A549 treated with RU486 at 1 μM for 4 hours (cell line): ENCODE data around the gene PLXNA2. TPM values are rescaled to one million over a fixed set of nuclear protein-coding genes. Genes with fewer than 3 reads are reported as not detected.

Source experiments
- total RNA-seq: library from RNA; stranded (reverse); fragments of 200-300 nt; extraction: Qiagen RNA extraction; gene quantifications from 5 replicates; pipeline ENCODE4 v1.2.3, GENCODE V29; 2022; ENCODE audit warnings: low read depth

PLXNA2 gene, protein sequence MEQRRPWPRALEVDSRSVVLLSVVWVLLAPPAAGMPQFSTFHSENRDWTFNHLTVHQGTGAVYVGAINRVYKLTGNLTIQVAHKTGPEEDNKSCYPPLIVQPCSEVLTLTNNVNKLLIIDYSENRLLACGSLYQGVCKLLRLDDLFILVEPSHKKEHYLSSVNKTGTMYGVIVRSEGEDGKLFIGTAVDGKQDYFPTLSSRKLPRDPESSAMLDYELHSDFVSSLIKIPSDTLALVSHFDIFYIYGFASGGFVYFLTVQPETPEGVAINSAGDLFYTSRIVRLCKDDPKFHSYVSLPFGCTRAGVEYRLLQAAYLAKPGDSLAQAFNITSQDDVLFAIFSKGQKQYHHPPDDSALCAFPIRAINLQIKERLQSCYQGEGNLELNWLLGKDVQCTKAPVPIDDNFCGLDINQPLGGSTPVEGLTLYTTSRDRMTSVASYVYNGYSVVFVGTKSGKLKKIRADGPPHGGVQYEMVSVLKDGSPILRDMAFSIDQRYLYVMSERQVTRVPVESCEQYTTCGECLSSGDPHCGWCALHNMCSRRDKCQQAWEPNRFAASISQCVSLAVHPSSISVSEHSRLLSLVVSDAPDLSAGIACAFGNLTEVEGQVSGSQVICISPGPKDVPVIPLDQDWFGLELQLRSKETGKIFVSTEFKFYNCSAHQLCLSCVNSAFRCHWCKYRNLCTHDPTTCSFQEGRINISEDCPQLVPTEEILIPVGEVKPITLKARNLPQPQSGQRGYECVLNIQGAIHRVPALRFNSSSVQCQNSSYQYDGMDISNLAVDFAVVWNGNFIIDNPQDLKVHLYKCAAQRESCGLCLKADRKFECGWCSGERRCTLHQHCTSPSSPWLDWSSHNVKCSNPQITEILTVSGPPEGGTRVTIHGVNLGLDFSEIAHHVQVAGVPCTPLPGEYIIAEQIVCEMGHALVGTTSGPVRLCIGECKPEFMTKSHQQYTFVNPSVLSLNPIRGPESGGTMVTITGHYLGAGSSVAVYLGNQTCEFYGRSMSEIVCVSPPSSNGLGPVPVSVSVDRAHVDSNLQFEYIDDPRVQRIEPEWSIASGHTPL (N-terminal part only)
- total RNA-seq: 0.66 to 1.1 TPM (median 1.0 TPM) in 5 replicates

DNA sequence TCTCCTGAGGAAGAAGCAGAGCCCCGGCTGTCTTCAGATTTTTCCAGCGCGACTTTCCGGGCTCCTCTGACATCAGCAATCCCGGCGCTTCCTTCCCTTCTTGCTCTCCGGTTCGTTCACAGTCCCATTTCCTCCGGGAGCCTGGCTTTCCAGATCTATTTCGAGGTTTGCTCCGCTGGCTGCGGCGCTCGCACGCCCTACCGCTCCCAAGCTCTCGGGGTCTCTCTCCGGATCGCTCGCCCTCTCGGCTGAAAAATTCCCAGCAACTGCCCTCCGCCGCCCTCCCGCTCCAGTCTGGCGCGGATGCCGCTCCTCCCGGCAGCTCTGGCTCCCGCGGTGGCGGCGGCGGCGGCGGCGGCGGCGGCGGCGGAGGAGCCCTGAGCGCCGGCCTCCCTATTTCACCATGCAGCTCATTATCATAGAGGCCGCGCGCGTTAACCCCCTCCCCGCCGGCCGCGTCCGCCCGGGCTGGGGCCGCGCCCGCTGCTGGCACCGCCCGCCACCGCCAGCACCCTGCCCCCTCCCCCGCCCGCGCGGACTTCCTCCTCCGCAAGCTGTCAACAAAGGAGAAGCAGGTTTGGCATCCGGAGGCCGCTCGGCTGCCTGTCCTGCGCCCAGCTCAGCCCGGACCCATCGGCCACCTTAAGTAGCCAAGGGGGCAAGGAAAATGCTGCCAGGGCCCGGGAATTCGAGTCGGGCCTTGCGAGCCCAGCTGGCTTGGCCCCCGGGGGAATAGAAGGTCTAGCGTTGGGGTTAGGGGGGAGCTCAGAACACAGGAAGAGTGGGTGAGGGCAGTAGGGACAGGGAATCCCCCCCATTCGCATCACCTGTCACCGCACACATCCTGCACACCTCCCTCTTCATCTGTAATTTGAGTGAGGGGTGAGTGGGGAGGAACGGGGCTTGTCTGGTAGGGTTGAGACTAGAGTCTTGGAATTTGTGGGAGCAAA is at the start of gene PLXNA2:
TSS of gene PLXNA2 (minus strand) at position 418 of the 950 bp plus-strand sequence. CDS start 26,462 bp downstream, outside the sequence.

